Nephron (organoid): ENCODE measurements around the gene RNF150.

Experiments used
- H3K27ac Mint-ChIP-seq, 3 experiments: 2 replicates each; pipeline ENCODE4 v1.8.0; 2020; ENCODE audit warnings: mixed read lengths in 3 of 3, mild to moderate bottlenecking in 2 of 3, moderate library complexity in 1 of 3
- H3K27me3 Mint-ChIP-seq: 2 replicates; pipeline ENCODE4 v1.8.0; 2021; ENCODE audit warnings: low read depth, mild to moderate bottlenecking, moderate library complexity, mixed read lengths
- H3K36me3 Mint-ChIP-seq: 2 replicates; pipeline ENCODE4 v1.8.0; 2020; ENCODE audit warnings: low read depth, mixed read lengths
- H3K4me1 Mint-ChIP-seq: 2 replicates; pipeline ENCODE4 v1.8.0; 2020; ENCODE audit warnings: mixed read lengths
- H3K4me3 Mint-ChIP-seq, 3 experiments: 2 replicates each; pipeline ENCODE4 v1.8.0; 2020; ENCODE audit warnings: mild to moderate bottlenecking in 3 of 3, mixed read lengths in 3 of 3, moderate library complexity in 2 of 3
- H3K9me3 Mint-ChIP-seq: 2 replicates; pipeline ENCODE4 v1.8.0; 2020; ENCODE audit warnings: mixed read lengths
- TF ChIP-seq, protein P1 (sequence below), 3 experiments: fragments of 200-600 bp; sonication (generic); IDR thresholded peaks; one replicate each; pipeline ENCODE4 v1.5.0; 2021; ENCODE audit warnings: antibody characterized with exemption in 3 of 3; ENCODE audit not compliant: unreplicated experiment in 3 of 3

The RNF150 gene

DNA sequence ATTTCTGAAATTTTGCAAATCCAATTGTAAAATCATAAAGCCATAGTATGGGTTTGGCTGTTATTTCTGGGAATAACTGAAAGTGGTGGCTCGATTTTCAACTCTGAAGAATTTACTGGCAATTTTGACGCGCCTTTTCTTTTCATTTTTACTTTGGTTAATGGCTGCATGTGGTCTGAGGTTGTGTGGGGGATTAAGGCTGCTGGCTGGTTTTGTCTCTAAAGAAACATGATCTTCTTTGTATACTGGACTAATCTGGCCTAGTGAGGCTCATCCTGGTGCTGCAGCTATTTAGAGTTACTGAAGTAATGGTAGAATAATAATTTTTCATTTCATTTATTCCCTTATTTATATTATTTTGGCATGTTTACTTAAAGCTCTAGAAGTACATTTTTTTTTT, 164.0 kb downstream of the RNF150 start:
- TF ChIP-seq, protein P1, sequence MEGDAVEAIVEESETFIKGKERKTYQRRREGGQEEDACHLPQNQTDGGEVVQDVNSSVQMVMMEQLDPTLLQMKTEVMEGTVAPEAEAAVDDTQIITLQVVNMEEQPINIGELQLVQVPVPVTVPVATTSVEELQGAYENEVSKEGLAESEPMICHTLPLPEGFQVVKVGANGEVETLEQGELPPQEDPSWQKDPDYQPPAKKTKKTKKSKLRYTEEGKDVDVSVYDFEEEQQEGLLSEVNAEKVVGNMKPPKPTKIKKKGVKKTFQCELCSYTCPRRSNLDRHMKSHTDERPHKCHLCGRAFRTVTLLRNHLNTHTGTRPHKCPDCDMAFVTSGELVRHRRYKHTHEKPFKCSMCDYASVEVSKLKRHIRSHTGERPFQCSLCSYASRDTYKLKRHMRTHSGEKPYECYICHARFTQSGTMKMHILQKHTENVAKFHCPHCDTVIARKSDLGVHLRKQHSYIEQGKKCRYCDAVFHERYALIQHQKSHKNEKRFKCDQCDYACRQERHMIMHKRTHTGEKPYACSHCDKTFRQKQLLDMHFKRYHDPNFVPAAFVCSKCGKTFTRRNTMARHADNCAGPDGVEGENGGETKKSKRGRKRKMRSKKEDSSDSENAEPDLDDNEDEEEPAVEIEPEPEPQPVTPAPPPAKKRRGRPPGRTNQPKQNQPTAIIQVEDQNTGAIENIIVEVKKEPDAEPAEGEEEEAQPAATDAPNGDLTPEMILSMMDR (IDR thresholded peaks at IDR 0.05; ENCODE audit: unreplicated experiment in 3 of 3) = no peak
- H3K27me3 Mint-ChIP-seq = no peaks in the 10 kb centered on the region
- no peaks in the 10 kb centered on the region for H3K9me3 Mint-ChIP-seq
- peaks cover 22% of the 10 kb centered on the region for H3K36me3 Mint-ChIP-seq
- H3K27ac Mint-ChIP-seq = no peak overlapping the region
- H3K4me1 Mint-ChIP-seq = peaks cover 22% of the 10 kb centered on the region
- no peak overlapping the region for H3K4me3 Mint-ChIP-seq

DNA sequence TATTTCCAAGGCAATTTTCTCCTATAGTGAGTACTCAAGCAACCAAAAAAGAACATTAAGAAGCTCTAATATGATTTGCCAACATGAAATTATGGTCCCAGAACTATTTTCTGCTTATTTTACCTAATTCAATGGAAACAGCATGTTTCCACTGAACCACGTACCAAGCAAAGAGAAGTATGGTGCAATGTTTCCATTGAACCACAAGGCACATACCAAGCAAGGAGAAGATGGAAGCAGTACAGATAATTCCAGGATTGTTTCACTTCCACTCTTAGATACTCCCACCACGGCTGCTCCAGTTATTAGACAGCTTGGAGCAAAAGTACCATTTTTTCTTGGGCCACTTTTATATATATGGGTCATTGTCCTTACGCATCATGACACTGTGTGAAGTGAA, 164.9 kb downstream of the RNF150 start:
- Mint-ChIP-seq H3K27ac (no peak overlapping the region), H3K4me3 (no peak overlapping the region), H3K4me1 (peaks cover 22% of the 10 kb centered on the region), H3K9me3 (no peaks in the 10 kb centered on the region), H3K36me3 (peaks cover 22% of the 10 kb centered on the region), H3K27me3 (no peaks in the 10 kb centered on the region)
- TF ChIP-seq, protein P1 (IDR thresholded peaks at IDR 0.05; ENCODE audit: unreplicated experiment in 3 of 3) = no peak

DNA sequence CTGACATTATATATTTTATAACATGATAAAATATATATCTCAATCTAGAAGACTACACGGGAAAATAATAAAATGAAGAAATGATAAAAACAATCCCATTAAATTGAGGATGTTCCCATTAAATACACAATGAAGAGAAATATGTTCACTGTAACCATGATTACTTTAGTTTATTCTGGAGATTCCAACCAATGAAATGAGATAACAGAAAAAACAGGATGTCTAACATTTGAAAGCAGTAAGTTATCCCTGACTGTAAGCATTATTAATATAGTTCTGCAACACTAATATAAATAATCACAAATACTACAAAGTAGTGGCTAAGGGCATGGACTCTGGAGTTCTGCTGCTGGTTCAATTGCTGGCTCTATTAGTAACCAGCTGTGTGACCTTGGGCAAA, 169.4 kb downstream of the RNF150 start:
- Mint-ChIP-seq H3K9me3 (no peaks in the 10 kb centered on the region), H3K27me3 (no peaks in the 10 kb centered on the region), H3K4me1 (peaks cover under 1% of the 10 kb centered on the region), H3K27ac (no peak overlapping the region), H3K4me3 (no peak overlapping the region), H3K36me3 (peaks cover 26% of the 10 kb centered on the region)
- TF ChIP-seq, protein P1 (IDR thresholded peaks at IDR 0.05; ENCODE audit: unreplicated experiment in 3 of 3) = no peak

DNA sequence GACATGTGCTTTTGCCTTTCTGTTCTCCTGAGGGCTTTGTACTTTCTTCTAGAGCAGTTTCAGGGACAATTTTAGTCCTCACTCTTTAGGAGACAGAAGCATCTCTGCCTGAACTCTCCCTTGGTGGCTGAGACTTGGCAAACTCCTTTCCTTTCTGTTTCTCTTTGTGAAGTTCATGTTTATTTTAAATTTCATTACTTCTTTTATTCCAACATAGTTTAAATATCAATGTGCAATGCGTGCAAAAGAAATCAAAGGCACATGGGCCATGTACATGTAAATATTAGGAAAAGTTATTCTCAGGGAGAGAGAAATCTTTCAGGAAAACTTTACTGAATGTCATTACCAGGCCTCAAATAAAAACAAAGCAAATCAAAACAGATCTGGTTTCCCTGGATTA, 177.6 kb downstream of the RNF150 start:
- Mint-ChIP-seq H3K27ac (no peak overlapping the region), H3K4me3 (no peak overlapping the region), H3K9me3 (peaks cover 6% of the 10 kb centered on the region), H3K27me3 (no peaks in the 10 kb centered on the region), H3K36me3 (peaks cover 19% of the 10 kb centered on the region), H3K4me1 (peaks cover 8% of the 10 kb centered on the region)
- TF ChIP-seq, protein P1 (IDR thresholded peaks at IDR 0.05; ENCODE audit: unreplicated experiment in 3 of 3) = no peak

DNA sequence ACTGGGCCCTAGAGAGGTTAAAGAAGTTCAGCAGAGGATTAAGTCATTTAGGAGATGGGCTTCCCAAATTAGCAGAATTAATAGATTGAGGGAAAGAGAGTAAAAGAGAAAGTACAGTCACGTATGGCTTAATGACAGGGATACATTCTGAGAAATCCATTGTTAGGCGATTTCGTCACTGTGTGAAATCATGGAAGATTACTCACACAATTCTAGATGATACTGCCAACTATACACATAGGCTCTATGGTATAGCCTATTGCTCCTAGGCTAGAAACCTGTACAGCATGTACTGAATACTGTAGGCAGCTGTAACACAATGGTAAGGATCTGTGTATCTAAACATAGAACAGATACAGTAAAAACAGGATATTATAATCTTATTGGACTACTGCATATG, 180.6 kb downstream of the RNF150 start:
- TF ChIP-seq, protein P1 (IDR thresholded peaks at IDR 0.05; ENCODE audit: unreplicated experiment in 3 of 3) = no peak
- Mint-ChIP-seq H3K9me3 (peaks cover 6% of the 10 kb centered on the region), H3K27me3 (no peaks in the 10 kb centered on the region), H3K4me3 (no peak overlapping the region), H3K4me1 (peaks cover 8% of the 10 kb centered on the region), H3K27ac (no peak overlapping the region), H3K36me3 (peaks cover 7% of the 10 kb centered on the region)

DNA sequence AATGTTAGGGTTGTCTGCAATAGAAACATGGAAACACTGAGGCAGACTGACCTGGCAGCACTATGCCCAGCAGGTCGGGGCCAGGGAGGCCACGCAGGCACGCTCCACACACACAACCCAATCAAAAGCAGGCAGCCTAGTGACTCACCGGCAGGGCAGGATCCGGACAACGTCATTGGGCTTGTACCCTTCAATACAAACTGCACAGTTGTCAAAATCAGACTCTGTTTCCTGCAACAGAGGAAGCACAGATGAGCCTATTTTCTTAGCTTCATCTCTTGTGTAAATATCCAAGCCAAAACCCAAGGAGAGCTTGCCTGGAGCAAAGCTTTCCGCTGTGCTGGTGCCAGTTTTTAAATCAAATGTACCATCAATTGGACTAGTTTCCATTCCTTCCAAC, 185.8 kb downstream of the RNF150 start:
- no peaks in the 10 kb centered on the region for H3K9me3 Mint-ChIP-seq
- no peak overlapping the region for H3K27ac Mint-ChIP-seq

More for the DNA sequence above, 185.8 kb downstream of the RNF150 start:
- Mint-ChIP-seq H3K27me3 (no peaks in the 10 kb centered on the region), H3K4me1 (peaks cover 25% of the 10 kb centered on the region), H3K36me3 (no peaks in the 10 kb centered on the region), H3K4me3 (no peak overlapping the region)
- TF ChIP-seq, protein P1 (IDR thresholded peaks at IDR 0.05; ENCODE audit: unreplicated experiment in 3 of 3) = no peak
